Measurements from ENCODE around the gene MTHFD2L. TPM values are rescaled to one million over a fixed set of nuclear protein-coding genes. Genes with fewer than 3 reads are reported as not detected.

The MTHFD2L gene
- total and polyA plus RNA-seq, 5 experiments from 2014 or later, result 5.2 to 14.8 (median 7.8) TPM

DNA sequence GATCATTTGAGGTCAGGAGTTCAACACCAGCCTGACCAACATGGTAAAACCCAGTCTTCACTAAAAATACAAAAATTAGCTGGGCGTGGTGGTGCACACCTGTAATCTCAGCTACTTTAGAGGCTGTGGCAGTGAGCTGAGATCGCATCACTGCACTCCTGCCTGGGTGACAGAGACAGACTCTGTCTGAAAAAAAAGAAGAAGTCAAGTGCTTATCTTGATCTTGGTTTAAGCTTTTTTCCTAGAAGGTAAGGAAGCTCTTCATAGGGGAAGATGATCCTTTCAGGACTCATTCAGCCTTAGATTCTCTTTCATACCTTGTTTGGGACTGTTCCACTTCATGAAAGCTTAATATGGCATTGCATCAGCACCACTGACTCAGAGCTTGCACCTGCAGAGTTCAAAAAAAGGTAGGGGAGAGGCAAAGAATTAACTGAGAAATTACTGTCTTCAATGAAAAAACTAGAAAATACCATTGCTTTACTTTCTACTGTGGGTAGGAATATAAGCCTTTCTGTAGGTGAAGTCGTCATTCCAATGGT lies 79.6 kb downstream of the MTHFD2L start:
- peaks cover 0 to 4% (median 0%) of the 10 kb centered on the region in 9 donors for H3K9me3 Mint-ChIP-seq
- no peak overlapping the region for H3K4me3 Mint-ChIP-seq
- ATAC-seq, result no peak
- peaks cover 0 to 4% (median 3%) of the 10 kb centered on the region in 3 donors for H3K36me3 Mint-ChIP-seq
- no peak for DNase-seq
- POLR2A ChIA-PET, result no interaction called here
- no peaks in the 10 kb centered on the region for H3K27me3 Mint-ChIP-seq
- peaks cover 0 to 4% (median 3%) of the 10 kb centered on the region in 4 donors for H3K4me1 Mint-ChIP-seq
- no peak overlapping the region for H3K27ac Mint-ChIP-seq

DNA sequence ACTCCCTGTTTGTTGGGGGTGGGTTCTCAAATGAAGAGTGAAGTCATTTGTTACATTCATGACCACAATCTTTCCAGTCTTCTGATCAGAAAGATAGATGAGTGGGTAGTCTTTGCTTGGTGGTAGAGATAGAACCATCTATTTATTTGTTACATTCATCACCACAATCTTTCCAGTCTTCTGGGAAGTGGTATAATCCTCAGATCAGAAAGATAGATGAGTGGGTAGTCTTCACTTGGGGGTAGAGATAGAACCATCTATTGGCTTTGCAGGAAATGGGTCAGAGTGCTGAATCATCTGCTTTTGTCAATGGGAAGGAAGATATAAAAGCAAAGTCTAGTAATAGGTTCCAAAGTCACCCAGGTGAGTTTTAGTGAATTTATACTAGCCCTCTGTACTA lies 86.1 kb downstream of the MTHFD2L start:
- H3K27ac Mint-ChIP-seq, result no peak overlapping the region
- peaks cover 0 to 8% (median 2%) of the 10 kb centered on the region in 9 donors for H3K9me3 Mint-ChIP-seq
- no peaks in the 10 kb centered on the region for H3K27me3 Mint-ChIP-seq

DNA sequence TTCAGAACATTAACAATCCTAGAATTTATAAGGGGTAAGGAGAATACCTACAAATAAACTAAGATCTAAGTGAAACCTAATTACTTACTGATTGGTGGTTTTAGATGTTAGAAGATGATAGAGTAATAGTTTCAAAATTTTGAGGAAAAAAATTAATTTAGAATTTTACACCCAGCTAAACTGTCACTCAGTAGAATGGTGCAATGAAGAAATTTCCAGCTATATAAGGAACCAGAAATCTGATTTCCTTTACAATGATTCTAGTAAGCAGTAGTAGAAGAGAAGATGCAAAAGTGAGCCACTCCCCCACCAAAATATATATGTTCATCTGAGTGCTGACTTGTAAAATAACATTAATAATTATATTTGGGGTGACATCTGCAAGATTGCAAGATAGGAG lies 95.0 kb downstream of the MTHFD2L start:
- POLR2A ChIA-PET, result no interaction called here
- no peak for DNase-seq
- H3K27me3 Mint-ChIP-seq, result peaks cover 0 to 3% (median 0%) of the 10 kb centered on the region in 5 donors
- peaks cover 14 to 48% (median 26%) of the 10 kb centered on the region in 9 donors for H3K9me3 Mint-ChIP-seq
- no peak overlapping the region for H3K4me3 Mint-ChIP-seq
- peaks cover 12 to 44% (median 41%) of the 10 kb centered on the region in 3 donors for H3K36me3 Mint-ChIP-seq
- no peak for ATAC-seq
- peaks cover 0 to 3% (median 0%) of the 10 kb centered on the region in 4 donors for H3K4me1 Mint-ChIP-seq
- H3K27ac Mint-ChIP-seq, result no peak overlapping the region

More for the DNA sequence above, 86.1 kb downstream of the MTHFD2L start:
- POLR2A ChIA-PET, result no interaction called here
- DNase-seq (no peak), ATAC-seq (no peak)
- peaks cover 0 to 14% (median 6%) of the 10 kb centered on the region in 3 donors for H3K36me3 Mint-ChIP-seq
- H3K4me3 Mint-ChIP-seq, result no peak overlapping the region
- no peaks in the 10 kb centered on the region for H3K4me1 Mint-ChIP-seq

DNA sequence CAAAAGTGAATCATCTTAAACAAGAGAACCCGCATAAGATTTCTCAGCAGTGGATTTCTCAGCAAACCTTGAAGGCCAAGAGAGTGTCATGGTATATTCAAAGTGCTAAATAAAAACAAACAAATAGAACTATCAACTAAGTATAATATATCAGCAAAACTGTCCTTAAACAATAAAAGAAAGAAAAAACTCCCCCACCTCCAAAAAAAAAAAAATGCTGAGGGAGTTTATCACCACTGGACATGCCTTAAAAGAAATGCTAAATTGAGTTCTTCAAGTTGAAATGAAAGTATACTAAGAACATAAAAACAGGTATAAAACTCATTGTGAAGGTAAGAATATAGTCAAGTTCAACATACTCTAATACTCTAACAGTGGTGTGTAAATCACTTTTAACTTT lies 96.5 kb downstream of the MTHFD2L start:
- POLR2A ChIA-PET, result no interaction called here
- H3K4me1 Mint-ChIP-seq, result peaks cover 0 to 3% (median 0%) of the 10 kb centered on the region in 4 donors

DNA sequence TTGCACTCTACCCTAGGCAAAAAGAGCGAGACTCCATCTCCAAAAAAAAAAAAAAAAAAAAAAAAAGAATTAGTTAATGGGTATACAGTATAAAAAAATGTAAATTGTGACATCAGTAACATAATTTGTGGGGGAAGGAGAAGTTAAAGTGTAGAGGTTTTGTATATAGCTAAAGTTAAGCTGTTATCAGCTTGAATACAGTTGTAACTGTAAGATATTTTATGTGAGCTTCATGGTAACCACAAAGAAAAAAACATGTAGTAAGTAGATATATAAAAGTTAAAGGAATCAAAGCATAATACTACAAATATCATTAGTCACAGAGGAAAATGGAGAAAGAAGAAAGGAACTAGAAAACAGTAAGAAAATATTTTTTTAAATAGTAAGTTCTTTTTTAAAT lies 97.2 kb downstream of the MTHFD2L start:
- peaks cover 0 to 3% (median 0%) of the 10 kb centered on the region in 4 donors for H3K4me1 Mint-ChIP-seq
- H3K27ac Mint-ChIP-seq, result no peak overlapping the region
- H3K9me3 Mint-ChIP-seq, result peaks cover 14 to 38% (median 20%) of the 10 kb centered on the region in 9 donors
- POLR2A ChIA-PET, result no interaction called here
- DNase-seq (no peak), ATAC-seq (no peak)
- H3K27me3 Mint-ChIP-seq, result peaks cover 0 to 3% (median 0%) of the 10 kb centered on the region in 5 donors
- peaks cover 11 to 35% (median 34%) of the 10 kb centered on the region in 3 donors for H3K36me3 Mint-ChIP-seq
- no peak overlapping the region for H3K4me3 Mint-ChIP-seq

More for the DNA sequence above, 96.5 kb downstream of the MTHFD2L start:
- Mint-ChIP-seq H3K27me3 (peaks cover 0 to 3% (median 0%) of the 10 kb centered on the region in 5 donors), H3K27ac (no peak overlapping the region), H3K9me3 (peaks cover 14 to 45% (median 23%) of the 10 kb centered on the region in 9 donors), H3K36me3 (peaks cover 12 to 42% (median 41%) of the 10 kb centered on the region in 3 donors), H3K4me3 (no peak overlapping the region)
- DNase-seq (no peak), ATAC-seq (no peak)

DNA sequence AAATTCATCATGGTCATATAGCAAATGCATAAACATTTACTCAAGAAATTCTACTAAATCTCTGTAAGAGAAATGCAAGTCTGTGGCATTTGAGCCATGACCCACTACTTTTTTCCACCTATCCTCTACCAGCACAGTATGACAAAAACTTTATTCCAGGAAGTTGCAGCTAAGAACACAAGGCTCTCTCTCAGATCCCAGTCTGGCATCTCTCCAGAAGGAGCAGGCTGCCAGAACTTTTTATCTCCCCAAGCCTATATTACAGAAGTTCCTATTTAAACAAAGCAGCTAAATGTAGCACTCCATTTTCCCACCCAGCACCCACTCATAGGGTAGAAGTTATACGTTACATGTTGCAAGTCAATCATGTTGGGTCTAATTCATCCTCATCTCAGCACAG lies 101.0 kb downstream of the MTHFD2L start:
- Mint-ChIP-seq H3K36me3 (peaks cover 0 to 6% (median under 1%) of the 10 kb centered on the region in 3 donors), H3K4me3 (no peak overlapping the region), H3K27me3 (no peaks in the 10 kb centered on the region), H3K9me3 (peaks cover 0 to 4% (median 0%) of the 10 kb centered on the region in 9 donors), H3K27ac (no peak overlapping the region), H3K4me1 (no peaks in the 10 kb centered on the region)
- POLR2A ChIA-PET, result no interaction called here
- ATAC-seq, result no peak
- DNase-seq, result no peak

DNA sequence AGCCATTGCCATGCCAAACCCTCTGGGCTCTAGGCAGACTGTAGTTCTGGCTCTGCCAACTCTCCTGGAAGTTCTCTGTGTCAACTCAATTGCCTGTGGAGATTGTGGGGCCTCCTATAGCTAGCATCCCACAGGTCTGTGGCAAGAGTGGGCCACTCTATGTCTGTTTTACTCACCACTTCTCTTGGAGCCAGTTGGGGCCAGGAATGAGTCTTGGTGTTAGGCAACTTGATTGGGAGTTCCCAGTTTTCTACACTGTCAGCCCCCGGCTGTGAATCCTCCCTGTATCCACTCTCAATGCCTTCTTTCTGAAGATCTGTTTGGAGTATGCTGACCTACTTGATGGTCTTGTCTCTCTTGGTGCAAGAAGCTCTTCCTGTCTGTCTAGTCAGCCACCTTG lies 102.1 kb downstream of the MTHFD2L start:
- Mint-ChIP-seq H3K9me3 (no peaks in the 10 kb centered on the region), H3K4me1 (no peaks in the 10 kb centered on the region), H3K27ac (no peak overlapping the region), H3K4me3 (no peak overlapping the region), H3K36me3 (peaks cover 0 to 4% (median 0%) of the 10 kb centered on the region in 3 donors), H3K27me3 (no peaks in the 10 kb centered on the region)
- POLR2A ChIA-PET, result no interaction called here
- DNase-seq (no peak), ATAC-seq (no peak)

DNA sequence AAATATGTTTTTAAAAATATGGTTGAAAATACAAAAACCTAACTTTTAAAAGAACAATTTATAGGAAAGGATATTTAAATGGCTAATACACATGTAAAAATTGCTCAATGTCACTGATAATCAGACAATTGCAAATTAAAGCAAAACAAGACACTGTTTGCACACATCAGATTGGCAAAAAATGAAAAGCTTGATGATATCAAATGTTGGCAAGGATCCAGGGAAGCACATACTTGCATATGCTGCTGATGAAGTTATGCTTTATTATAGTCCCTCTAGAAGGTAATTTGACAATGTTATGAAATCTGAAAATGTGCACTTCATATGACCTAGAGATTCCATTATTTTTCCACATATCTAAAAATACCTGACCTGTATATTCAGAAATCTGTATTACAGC lies 104.6 kb downstream of the MTHFD2L start:
- POLR2A ChIA-PET, result no interaction called here
- no peak overlapping the region for H3K4me3 Mint-ChIP-seq
- no peaks in the 10 kb centered on the region for H3K27me3 Mint-ChIP-seq
- no peaks in the 10 kb centered on the region for H3K9me3 Mint-ChIP-seq
- peaks cover 0 to under 1% (median under 1%) of the 10 kb centered on the region in 4 donors for H3K4me1 Mint-ChIP-seq
- H3K36me3 Mint-ChIP-seq, result peaks cover 0 to 4% (median 0%) of the 10 kb centered on the region in 3 donors
- ATAC-seq (no peak), DNase-seq (no peak)
- no peak overlapping the region for H3K27ac Mint-ChIP-seq

DNA sequence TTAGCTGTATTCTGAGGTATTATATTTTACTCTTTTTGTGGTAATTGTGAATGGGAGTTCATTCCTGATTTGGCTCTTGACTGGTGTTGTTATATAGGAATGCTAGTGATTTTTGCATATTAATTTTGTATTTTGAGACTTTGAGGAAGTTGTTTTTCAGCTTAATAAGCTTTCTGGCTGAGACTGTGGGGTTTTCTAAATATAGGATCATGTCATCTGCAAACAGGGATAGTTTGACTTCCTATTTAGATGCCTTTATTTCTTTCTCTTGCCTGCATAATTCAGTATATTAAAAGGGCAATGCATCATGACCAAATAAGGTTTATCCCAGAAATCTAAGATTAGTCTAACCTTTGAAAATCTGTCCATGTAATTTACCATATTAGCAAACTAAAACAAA lies 105.6 kb downstream of the MTHFD2L start:
- ATAC-seq (no peak), DNase-seq (no peak)
- Mint-ChIP-seq H3K4me3 (no peak overlapping the region), H3K36me3 (peaks cover 0 to 4% (median 0%) of the 10 kb centered on the region in 3 donors), H3K27me3 (no peaks in the 10 kb centered on the region), H3K9me3 (no peaks in the 10 kb centered on the region), H3K4me1 (peaks cover 0 to 6% (median 3%) of the 10 kb centered on the region in 4 donors), H3K27ac (no peak overlapping the region)
- POLR2A ChIA-PET, result no interaction called here

DNA sequence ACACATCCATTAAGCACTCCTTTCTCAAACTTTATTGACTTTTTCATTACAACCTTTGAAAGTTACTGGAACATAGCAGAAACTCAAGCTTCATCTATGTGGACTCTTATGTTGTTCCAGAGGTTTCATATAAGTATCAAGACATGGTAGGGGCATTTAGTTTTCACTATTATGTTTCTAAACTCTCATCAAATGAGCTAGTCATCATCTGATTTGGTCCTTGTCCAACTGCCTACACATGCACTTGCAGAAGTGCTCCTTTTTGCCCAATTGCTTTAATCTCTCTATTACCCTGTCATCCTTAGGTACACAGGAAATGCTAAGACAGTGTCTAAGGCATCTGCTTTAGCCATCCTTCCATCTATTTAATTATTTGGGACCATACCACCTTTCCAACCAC lies 108.2 kb downstream of the MTHFD2L start:
- no peak overlapping the region for H3K27ac Mint-ChIP-seq
- H3K4me1 Mint-ChIP-seq, result peaks cover 0 to 6% (median 3%) of the 10 kb centered on the region in 4 donors
- no peak for ATAC-seq
- DNase-seq, result no peak
- H3K27me3 Mint-ChIP-seq, result no peaks in the 10 kb centered on the region
- POLR2A ChIA-PET, result no interaction called here
- peaks cover 0 to 5% (median 0%) of the 10 kb centered on the region in 9 donors for H3K9me3 Mint-ChIP-seq
- H3K4me3 Mint-ChIP-seq, result no peak overlapping the region
- no peaks in the 10 kb centered on the region for H3K36me3 Mint-ChIP-seq

DNA sequence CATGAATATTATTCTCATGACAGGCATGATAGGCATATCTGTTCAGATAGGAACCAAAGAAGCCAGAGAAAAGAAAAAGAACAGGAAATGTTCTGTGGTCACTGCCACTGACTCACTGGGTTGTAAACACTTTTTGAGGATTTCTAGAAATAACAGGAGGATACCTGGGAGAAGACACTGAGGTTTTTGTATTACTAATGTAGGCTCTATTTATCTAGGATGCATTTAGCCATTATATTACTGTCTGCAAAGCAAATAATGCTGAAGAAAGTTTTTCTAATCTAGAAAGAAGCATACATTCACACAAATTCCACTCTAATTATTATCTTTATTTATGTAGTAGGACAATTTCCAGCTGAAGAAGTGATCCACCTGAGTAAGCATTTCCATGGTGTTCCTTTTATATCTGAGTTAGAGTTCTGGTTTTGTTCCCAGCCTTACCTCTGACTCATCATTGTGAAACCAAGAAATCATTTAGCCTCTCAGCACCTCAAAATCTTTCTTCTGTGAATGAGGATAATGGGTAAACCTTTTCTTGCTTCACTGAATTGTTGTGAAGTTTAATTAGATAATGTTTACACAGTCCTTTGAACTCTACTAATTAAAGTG lies 110.2 kb downstream of the MTHFD2L start:
- H3K27ac Mint-ChIP-seq, result no peak overlapping the region
- H3K36me3 Mint-ChIP-seq, result peaks cover 0 to 3% (median 0%) of the 10 kb centered on the region in 3 donors
- peaks cover 0 to 5% (median 0%) of the 10 kb centered on the region in 9 donors for H3K9me3 Mint-ChIP-seq
- H3K27me3 Mint-ChIP-seq, result no peaks in the 10 kb centered on the region
- POLR2A ChIA-PET, result no interaction called here
- DNase-seq (no peak), ATAC-seq (no peak)
- H3K4me3 Mint-ChIP-seq, result no peak overlapping the region
- peaks cover 0 to 6% (median 3%) of the 10 kb centered on the region in 4 donors for H3K4me1 Mint-ChIP-seq

DNA sequence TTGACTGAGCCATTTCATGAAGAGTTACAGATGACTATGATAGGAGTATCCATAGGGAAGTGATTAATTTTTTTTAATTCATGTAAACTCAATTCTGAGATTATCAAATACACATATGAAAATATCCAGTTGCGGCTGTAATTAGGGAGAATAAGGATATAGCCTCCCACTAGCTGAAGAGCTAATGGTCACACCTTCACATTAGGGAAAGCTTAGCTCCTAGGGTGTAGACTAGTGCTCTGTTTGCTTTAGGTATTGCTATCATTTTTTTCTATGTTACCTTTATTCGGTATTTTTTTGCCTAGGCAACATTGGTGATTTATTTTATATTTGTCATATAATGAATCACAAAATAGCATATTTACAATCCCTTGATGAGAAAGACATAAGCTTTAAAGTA lies 110.7 kb downstream of the MTHFD2L start:
- H3K27me3 Mint-ChIP-seq, result no peaks in the 10 kb centered on the region
- H3K27ac Mint-ChIP-seq, result no peak overlapping the region
- peaks cover 0 to 4% (median 0%) of the 10 kb centered on the region in 3 donors for H3K36me3 Mint-ChIP-seq
- POLR2A ChIA-PET, result no interaction called here
- no peak overlapping the region for H3K4me3 Mint-ChIP-seq
- H3K9me3 Mint-ChIP-seq, result peaks cover 0 to 5% (median 0%) of the 10 kb centered on the region in 9 donors
- peaks cover 0 to 6% (median 3%) of the 10 kb centered on the region in 4 donors for H3K4me1 Mint-ChIP-seq
- DNase-seq (no peak), ATAC-seq (no peak)

DNA sequence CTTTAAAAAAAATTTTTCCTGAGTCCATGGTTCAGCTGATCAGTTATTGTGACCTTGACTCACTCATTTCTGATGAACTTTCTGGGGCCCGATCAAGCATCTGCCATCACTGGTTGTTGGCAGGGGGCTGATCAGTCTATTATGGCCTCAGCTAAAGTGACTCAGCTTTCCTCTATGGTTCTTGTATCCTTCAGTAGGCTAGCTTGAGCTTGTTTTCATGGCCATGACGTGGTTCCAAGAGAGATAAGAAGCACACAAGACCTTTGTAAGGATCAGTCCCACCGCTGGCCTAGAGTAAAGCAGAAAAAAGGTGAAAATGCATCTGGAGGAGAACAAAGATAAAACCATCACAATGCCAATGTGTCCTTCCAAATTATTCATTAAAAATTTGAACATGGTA lies 120.6 kb downstream of the MTHFD2L start:
- Mint-ChIP-seq H3K4me3 (no peak overlapping the region), H3K36me3 (peaks cover 11 to 17% (median 13%) of the 10 kb centered on the region in 3 donors), H3K27me3 (no peaks in the 10 kb centered on the region), H3K27ac (no peak overlapping the region), H3K4me1 (no peaks in the 10 kb centered on the region), H3K9me3 (no peaks in the 10 kb centered on the region)
- POLR2A ChIA-PET, result no interaction called here
- ATAC-seq (no peak), DNase-seq (no peak)
